Mesenchymal stem cell (in vitro differentiated cells and primary cell): ENCODE measurements around the gene KNSTRN.

ENCODE experiments used
- DNase-seq: peaks from one replicate; pipeline ENCODE4 v3.0.0-alpha.2; 2013
- H2AFZ ChIP-seq: one replicate; pipeline ENCODE4 v1.6.1; 2013; ENCODE audit warnings: low read depth, mild to moderate bottlenecking, control low read depth, inconsistent platforms, low read length, moderate library complexity
- H2AK5ac ChIP-seq: 2 replicates; pipeline ENCODE4 v1.6.1; 2013; ENCODE audit warnings: low read length, moderate library complexity, mild to moderate bottlenecking, inconsistent platforms; ENCODE audit not compliant: severe bottlenecking
- H2BK120ac ChIP-seq: one replicate; pipeline ENCODE4 v1.6.1; 2013; ENCODE audit warnings: low read depth, mild to moderate bottlenecking, inconsistent platforms, low read length, moderate library complexity
- H2BK12ac ChIP-seq, 2 experiments: one replicate each; pipeline ENCODE4 v1.6.1; 2013; ENCODE audit warnings: inconsistent platforms in 2 of 2, low read length in 2 of 2, mild to moderate bottlenecking in 2 of 2, moderate library complexity in 2 of 2, control low read depth in 1 of 2
- H2BK15ac ChIP-seq: one replicate; pipeline ENCODE4 v1.6.1; 2013; ENCODE audit warnings: mild to moderate bottlenecking, low read depth, inconsistent platforms; ENCODE audit not compliant: poor library complexity, severe bottlenecking
- H2BK5ac ChIP-seq: 2 replicates; pipeline ENCODE4 v1.6.1; 2013; ENCODE audit warnings: low read depth, mild to moderate bottlenecking, low read length, control low read depth, inconsistent platforms; ENCODE audit not compliant: poor library complexity, severe bottlenecking
- H3K14ac ChIP-seq, 2 experiments: one replicate each; pipeline ENCODE4 v1.6.1; 2013; ENCODE audit warnings: inconsistent platforms in 2 of 2, low read length in 2 of 2, control low read depth in 1 of 2, mild to moderate bottlenecking in 1 of 2, moderate library complexity in 1 of 2
- H3K18ac ChIP-seq, 2 experiments: one replicate each; pipeline ENCODE4 v1.6.1; 2013; ENCODE audit warnings: inconsistent platforms in 2 of 2, low read length in 2 of 2, control low read depth in 1 of 2, low read depth in 1 of 2, mild to moderate bottlenecking in 1 of 2
- H3K23ac ChIP-seq, 2 experiments: one replicate each; pipeline ENCODE4 v1.6.1; 2013; ENCODE audit warnings: inconsistent platforms in 2 of 2, low read length in 2 of 2, mild to moderate bottlenecking in 2 of 2, moderate library complexity in 2 of 2, control low read depth in 1 of 2
- H3K27ac ChIP-seq: 2 replicates; pipeline ENCODE4 v1.5.1; 2013; ENCODE audit warnings: mild to moderate bottlenecking, moderate library complexity, low read length, control low read depth, inconsistent platforms; ENCODE audit not compliant: poor library complexity, severe bottlenecking
- H3K27me3 ChIP-seq, 2 experiments: 2 replicates each; pipeline versions ENCODE4 v1.6.1 to v1.7.0; 2013; ENCODE audit warnings: low read length in 2 of 2, mild to moderate bottlenecking in 2 of 2, moderate library complexity in 2 of 2, control low read depth in 1 of 2, inconsistent platforms in 1 of 2; ENCODE audit not compliant: control insufficient read depth in 1 of 2, insufficient read depth in 1 of 2
- H3K36me3 ChIP-seq, 2 experiments: 2 replicates each; pipeline versions ENCODE4 v1.6.1 to v1.7.0; 2013; ENCODE audit warnings: low read length in 2 of 2, control low read depth in 1 of 2, inconsistent platforms in 1 of 2, low read depth in 1 of 2, mild to moderate bottlenecking in 1 of 2; ENCODE audit not compliant: insufficient read depth in 2 of 2, control insufficient read depth in 1 of 2
- H3K4ac ChIP-seq, 2 experiments: one replicate each; pipeline ENCODE4 v1.6.1; 2013; ENCODE audit warnings: inconsistent platforms in 2 of 2, low read length in 2 of 2, mild to moderate bottlenecking in 2 of 2, moderate library complexity in 2 of 2, control low read depth in 1 of 2, low read depth in 1 of 2
- H3K4me1 ChIP-seq: 2 replicates; pipeline ENCODE4 v1.6.1; 2013; ENCODE audit warnings: low read depth, low read length, control low read depth; ENCODE audit not compliant: control insufficient read depth, insufficient read depth
- H3K4me2 ChIP-seq: 2 replicates; pipeline ENCODE4 v1.6.1; 2013; ENCODE audit warnings: low read length, mild to moderate bottlenecking, inconsistent platforms; ENCODE audit not compliant: poor library complexity, severe bottlenecking
- H3K4me3 ChIP-seq, 2 experiments: 2 replicates each; pipeline versions ENCODE4 v1.5.1 to v1.7.0; 2013; ENCODE audit warnings: low read length in 2 of 2, mild to moderate bottlenecking in 2 of 2, control low read depth in 1 of 2, low read depth in 1 of 2; ENCODE audit not compliant: insufficient read depth in 1 of 2
- H3K79me1 ChIP-seq: replicated peaks from 2 replicates; pipeline ENCODE4 v1.6.1; 2013; ENCODE audit warnings: mild to moderate bottlenecking, control low read depth, low read length, inconsistent platforms; ENCODE audit not compliant: poor library complexity, severe bottlenecking
- H3K9ac ChIP-seq: 2 replicates; pipeline ENCODE4 v1.7.0; 2013; ENCODE audit warnings: mild to moderate bottlenecking, low read length, moderate library complexity
- H3K9me3 ChIP-seq: 2 replicates; pipeline ENCODE4 v1.7.0; 2013; ENCODE audit warnings: mild to moderate bottlenecking, low read length; ENCODE audit not compliant: control insufficient read depth
- H4K8ac ChIP-seq: one replicate; pipeline ENCODE4 v1.6.1; 2013; ENCODE audit warnings: inconsistent platforms, mild to moderate bottlenecking, low read length, moderate library complexity
- H4K91ac ChIP-seq: one replicate; pipeline ENCODE4 v1.6.1; 2013; ENCODE audit warnings: mild to moderate bottlenecking, low read length, inconsistent platforms
- WGBS: methylation state at CpG from one replicate; pipeline ENCODE4 v1.1.7; 2013; ENCODE audit warnings: mixed read lengths; 5-methylcytosine and 5-hydroxymethylcytosine counted together

Gene KNSTRN

DNA sequence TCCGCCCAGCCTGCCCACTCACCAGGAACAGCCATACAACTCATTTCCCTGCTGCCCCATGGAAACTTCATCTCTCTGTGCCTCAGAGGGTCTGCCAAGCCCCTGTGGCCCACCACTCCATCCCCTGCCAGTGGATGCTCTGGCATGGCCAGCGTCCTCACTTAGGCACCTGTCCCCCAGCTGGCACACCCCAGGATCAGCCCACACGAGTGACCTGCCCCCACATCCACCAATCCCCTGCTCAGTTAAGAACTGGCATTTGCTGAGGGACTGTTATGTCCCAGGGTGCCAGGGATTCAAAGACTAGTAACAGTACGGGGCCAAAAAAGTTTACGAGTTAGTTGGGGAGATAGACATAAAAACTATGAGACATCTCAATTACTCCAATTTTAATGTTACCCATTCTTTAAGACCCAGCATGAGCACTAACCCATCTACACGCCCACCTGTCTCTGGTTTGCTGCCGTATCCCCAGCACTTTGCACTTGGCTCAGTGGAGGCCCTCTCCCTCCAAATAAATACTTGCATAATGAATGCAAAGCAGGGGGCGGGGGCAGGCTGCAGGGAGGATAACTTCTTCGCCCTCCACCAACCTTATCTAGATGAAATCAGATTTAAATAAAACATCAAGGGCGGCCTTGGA lies 46.7 kb downstream of the KNSTRN start:
- Histone ChIP-seq H3K79me1 (no peaks in the 10 kb centered on the region), H2BK5ac (no peak overlapping the region), H2AK5ac (no peak overlapping the region), H3K9me3 (no peaks in the 10 kb centered on the region), H2BK12ac (no peak overlapping the region), H3K4me1 (no peaks in the 10 kb centered on the region), H3K4me2 (no peak overlapping the region), H4K91ac (no peak overlapping the region), H3K18ac (no peak overlapping the region), H3K9ac (no peak overlapping the region), H3K14ac (no peak overlapping the region), H3K4me3 (no peak overlapping the region), H2BK120ac (no peak overlapping the region), H3K23ac (no peak overlapping the region), H2BK15ac (no peak overlapping the region), H4K8ac (no peak overlapping the region), H3K36me3 (no peaks in the 10 kb centered on the region), H2AFZ (no peak overlapping the region), H3K4ac (no peak overlapping the region), H3K27ac (no peak overlapping the region), H3K27me3 (peaks cover 15 to 46% of the 10 kb centered on the region in 2 experiments)
- WGBS, result 88% methylated on average over 7 of the region's 10 CpGs
- no peak for DNase-seq

DNA sequence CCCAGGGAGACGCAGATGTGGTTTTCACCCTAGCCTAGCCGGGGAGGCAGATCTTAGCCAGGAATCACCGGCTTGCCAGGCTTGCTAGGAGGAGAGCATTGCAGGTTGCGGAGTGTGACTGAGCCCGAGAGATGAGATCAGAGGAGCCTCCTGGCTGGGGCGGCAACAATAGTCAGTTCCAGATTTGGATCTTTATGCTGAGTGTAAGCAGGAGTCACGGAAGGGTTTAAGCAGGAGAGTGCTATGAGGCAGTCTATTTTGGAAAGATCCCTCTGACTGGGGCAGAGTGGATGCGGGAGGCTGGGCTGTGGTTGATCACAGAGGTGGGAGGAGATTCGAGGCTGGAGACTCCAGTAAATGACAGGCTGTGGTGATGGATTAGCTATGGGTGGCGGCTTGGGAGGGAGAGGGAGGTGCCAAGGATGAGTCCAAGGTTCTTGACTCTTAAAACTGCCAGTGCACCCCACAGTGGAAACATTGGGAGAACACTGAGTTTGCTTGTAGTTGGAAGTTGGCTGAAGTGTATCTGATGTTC lies 47.8 kb downstream of the KNSTRN start:
- Histone ChIP-seq H2BK12ac (no peak overlapping the region), H3K79me1 (no peaks in the 10 kb centered on the region), H2BK5ac (no peak overlapping the region), H4K8ac (peak overlapping the region; percentile 29), H3K9me3 (no peaks in the 10 kb centered on the region), H3K4ac (no peak overlapping the region), H3K4me3 (peak overlapping the region in 1 of 2 experiments; percentile 1), H3K14ac (no peak overlapping the region), H3K4me2 (no peak overlapping the region), H2AFZ (no peak overlapping the region), H2BK120ac (no peak overlapping the region), H3K4me1 (no peaks in the 10 kb centered on the region), H3K9ac (peak overlapping the region; percentile 25), H3K23ac (no peak overlapping the region), H3K36me3 (no peaks in the 10 kb centered on the region), H3K27ac (no peak overlapping the region), H2BK15ac (no peak overlapping the region), H4K91ac (no peak overlapping the region), H3K18ac (no peak overlapping the region), H3K27me3 (peaks cover 26 to 58% of the 10 kb centered on the region in 2 experiments), H2AK5ac (no peak overlapping the region)
- no peak for DNase-seq
- 45% methylated on average over 10 of the region's 10 CpGs for WGBS

DNA sequence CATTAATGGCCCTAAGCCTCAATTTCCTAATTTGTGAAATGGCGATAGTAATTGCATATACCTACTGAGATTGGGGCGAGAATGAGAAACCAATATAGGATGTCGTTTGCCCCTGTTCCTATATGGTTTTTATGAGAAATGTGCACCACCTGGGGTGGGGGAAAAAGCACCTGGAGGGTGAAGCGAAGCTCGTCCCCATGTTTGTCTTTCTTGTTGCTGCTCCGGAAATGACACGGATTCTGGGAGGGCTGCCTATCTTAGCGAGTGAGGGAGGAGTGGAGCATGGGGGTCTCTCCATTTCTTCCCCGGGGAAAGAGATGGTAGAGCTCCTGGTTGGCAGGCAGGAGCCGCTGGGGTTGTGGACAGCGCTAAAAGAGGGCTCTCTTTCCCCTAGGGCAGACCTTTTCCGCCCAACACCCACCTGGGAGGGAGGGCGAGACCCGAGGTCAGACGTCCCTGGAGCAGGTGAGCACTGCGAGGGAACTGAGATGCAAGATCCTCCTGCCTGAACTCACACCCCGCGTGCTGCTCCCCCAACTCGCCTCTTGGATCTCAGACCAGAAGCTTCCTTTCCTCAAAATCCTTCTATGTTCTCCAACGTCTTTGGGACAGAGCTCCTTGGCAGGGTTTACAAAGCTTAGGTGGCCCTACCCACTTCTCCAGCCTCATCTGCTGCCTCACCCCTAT lies 52.6 kb downstream of the KNSTRN start:
- H2BK12ac ChIP-seq, result no peak overlapping the region
- H3K4me3 ChIP-seq, result no peak overlapping the region
- WGBS, result 20% methylated on average over 19 of the region's 20 CpGs
- no peak overlapping the region for H2AK5ac ChIP-seq
- H3K27ac ChIP-seq, result no peak overlapping the region
- H3K9ac ChIP-seq, result no peak overlapping the region
- no peaks in the 10 kb centered on the region for H3K9me3 ChIP-seq
- H3K4ac ChIP-seq, result no peak overlapping the region
- no peak overlapping the region for H2AFZ ChIP-seq
- H3K4me1 ChIP-seq, result peaks cover 27% of the 10 kb centered on the region
- no peak overlapping the region for H2BK15ac ChIP-seq
- H4K8ac ChIP-seq, result no peak overlapping the region
- DNase-seq, result no peak
- no peak overlapping the region for H3K4me2 ChIP-seq
- H3K14ac ChIP-seq, result no peak overlapping the region
- H2BK120ac ChIP-seq, result no peak overlapping the region
- peaks cover 66 to 70% of the 10 kb centered on the region in 2 experiments for H3K27me3 ChIP-seq
- no peak overlapping the region for H4K91ac ChIP-seq
- no peaks in the 10 kb centered on the region for H3K36me3 ChIP-seq
- H3K79me1 ChIP-seq, result no peaks in the 10 kb centered on the region
- H3K23ac ChIP-seq, result no peak overlapping the region
- no peak overlapping the region for H2BK5ac ChIP-seq
- no peak overlapping the region for H3K18ac ChIP-seq

DNA sequence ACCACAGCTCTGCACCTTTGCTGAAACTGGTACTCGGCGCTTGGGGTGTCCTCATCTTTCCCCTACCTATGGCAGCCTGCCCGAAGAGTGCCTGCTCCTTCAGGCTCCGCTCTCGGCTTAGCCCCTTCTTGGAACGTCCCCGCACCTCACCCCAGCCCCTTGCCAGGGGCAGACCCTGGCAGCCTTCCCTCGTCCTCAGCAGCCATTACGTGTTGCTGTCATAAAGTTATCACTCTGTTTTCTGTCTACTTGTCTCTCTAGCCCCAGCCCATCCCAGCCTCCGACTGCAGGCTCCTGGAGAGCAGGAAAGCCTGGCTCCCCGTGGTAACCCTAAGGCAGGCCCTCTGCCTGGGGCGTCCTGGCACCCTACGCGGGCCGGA lies 53.2 kb downstream of the KNSTRN start:
- H3K27me3 ChIP-seq, result peaks cover 65 to 66% of the 10 kb centered on the region in 2 experiments
- DNase-seq, result no peak
- H2AFZ ChIP-seq, result no peak overlapping the region
- WGBS, result 9% methylated on average over 9 of the region's 15 CpGs
- no peak overlapping the region for H2AK5ac ChIP-seq
- H4K91ac ChIP-seq, result no peak overlapping the region
- H4K8ac ChIP-seq, result peak overlapping the region; percentile 83
- H3K4ac ChIP-seq, result no peak overlapping the region
- no peak overlapping the region for H3K18ac ChIP-seq
- H3K36me3 ChIP-seq, result no peaks in the 10 kb centered on the region
- no peak overlapping the region for H2BK120ac ChIP-seq
- H3K9me3 ChIP-seq, result no peaks in the 10 kb centered on the region
- H3K23ac ChIP-seq, result peak overlapping the region in 1 of 2 experiments; percentile 46
- no peak overlapping the region for H2BK12ac ChIP-seq
- no peak overlapping the region for H3K14ac ChIP-seq
- H3K27ac ChIP-seq, result no peak overlapping the region
- peak overlapping the region in 1 of 2 experiments; percentile 50 for H3K4me3 ChIP-seq
- no peaks in the 10 kb centered on the region for H3K79me1 ChIP-seq
- peaks cover 27% of the 10 kb centered on the region for H3K4me1 ChIP-seq
- H3K4me2 ChIP-seq, result peak overlapping the region; percentile 87
- no peak overlapping the region for H2BK15ac ChIP-seq
- H3K9ac ChIP-seq, result no peak overlapping the region
- no peak overlapping the region for H2BK5ac ChIP-seq
